HG03520 (cell line): ENCODE data around the gene KRT14.
"Not testable (repeated sequence)": the region's sequence is repeated elsewhere in the genome, so short reads cannot be mapped to it uniquely, and the experiment has no call there.

Experiments
- ATAC-seq: cut with Tn5 transposase; IDR thresholded peaks from one replicate; pipeline ENCODE4 v1.9.1; 2021; ENCODE audit warnings: mild to moderate bottlenecking, moderate library complexity; ENCODE audit not compliant: unreplicated experiment

KRT14 gene

GRCh38 chr17:41610061-41610517 lies 23.4 kb upstream of the KRT14 start:
- not testable (repeated sequence) for ATAC-seq

DNA sequence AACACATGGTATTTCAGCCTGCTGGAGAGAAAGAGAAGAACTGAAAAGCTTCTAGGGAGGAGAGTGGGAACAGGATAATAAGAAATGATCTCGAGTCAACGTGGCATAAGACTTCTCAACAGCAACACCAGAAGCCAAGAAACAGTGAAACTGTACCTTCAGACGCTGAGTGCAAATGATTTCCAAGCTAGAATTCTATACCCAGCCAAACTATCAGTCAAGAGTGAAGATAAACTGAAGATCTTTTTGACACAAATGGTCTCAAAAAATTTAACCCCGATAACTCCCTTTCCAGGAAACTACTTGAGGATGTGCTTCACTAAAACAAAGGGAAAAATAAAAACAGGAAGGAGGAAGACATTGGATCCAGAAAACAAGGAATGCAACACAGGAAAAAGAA lies 20.2 kb upstream of the KRT14 start:
- ATAC-seq, result not testable (repeated sequence)

- ATAC-seq, result no peak
These were observed 15.8 kb upstream of the KRT14 start for GRCh38 chr17:41602524-41602923.

DNA sequence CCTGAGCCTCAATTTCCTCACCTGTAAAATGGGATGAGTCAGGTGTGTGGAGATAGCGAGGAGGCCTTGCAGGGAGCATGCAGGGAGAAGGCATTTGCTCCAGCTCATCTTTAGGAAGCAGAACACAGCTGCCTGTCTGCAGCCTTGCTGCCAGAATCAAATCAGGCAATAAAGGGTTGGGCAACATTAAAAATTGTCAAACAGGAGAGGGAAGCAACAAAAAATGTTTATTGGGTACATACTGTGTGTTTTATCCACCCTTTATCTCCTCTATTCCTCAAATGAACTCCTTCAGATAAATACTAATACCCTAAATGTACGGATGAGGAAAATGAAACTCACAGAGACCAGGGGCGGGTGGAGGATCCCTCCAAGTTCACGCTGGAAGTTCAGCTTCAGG lies 13.6 kb upstream of the KRT14 start:
- no peak for ATAC-seq

- no peak for ATAC-seq
These were observed 13.0 kb upstream of the KRT14 start for GRCh38 chr17:41599680-41600079.

DNA sequence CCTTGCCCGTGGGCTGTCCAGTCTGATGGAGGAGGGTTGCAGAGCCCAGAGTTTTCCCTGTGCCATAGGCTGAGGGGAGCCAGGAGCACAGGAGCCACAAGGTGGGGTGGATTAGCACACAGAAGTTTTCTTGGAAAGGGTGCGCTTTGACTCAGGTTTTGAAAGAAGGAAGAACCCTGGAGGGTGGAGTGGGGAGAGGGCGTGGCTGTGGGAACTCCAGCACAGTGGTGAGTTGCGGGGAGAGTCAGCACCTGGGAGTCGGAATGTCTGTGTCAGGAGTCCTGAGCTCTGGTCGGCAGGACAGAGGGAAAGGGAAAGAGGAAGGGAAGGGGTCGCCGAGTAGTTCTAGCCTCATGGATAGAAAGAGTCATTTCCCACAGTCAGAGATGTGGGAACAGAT lies 8.9 kb upstream of the KRT14 start:
- no peak for ATAC-seq

- ATAC-seq, result no peak
These were observed 7.7 kb upstream of the KRT14 start for GRCh38 chr17:41594363-41594915.

- no peak for ATAC-seq
These were observed 6.7 kb upstream of the KRT14 start for GRCh38 chr17:41593306-41593981.

- ATAC-seq, result no peak
These were observed 6.1 kb upstream of the KRT14 start for GRCh38 chr17:41592601-41593305.

DNA sequence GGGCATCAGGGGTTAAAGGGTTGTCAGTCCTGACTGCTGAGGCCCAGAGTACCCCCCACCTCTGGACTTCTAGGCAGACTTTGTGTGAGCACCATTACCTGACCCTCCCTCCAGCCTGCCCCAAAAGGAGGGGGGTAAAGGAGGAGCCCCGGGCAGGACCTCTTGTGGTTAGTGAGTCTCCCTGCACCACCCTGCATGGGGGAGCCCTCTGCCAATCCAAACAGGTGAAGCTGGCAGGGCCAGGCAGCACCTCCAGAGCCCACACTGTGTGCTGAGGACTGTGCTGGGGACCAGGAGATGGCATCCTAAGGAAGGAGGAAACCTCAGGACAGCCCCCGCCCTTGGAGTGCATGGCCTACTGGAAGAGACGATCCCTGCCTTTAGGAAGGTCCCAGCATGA lies 2.6 kb upstream of the KRT14 start:
- ATAC-seq, result no peak

DNA sequence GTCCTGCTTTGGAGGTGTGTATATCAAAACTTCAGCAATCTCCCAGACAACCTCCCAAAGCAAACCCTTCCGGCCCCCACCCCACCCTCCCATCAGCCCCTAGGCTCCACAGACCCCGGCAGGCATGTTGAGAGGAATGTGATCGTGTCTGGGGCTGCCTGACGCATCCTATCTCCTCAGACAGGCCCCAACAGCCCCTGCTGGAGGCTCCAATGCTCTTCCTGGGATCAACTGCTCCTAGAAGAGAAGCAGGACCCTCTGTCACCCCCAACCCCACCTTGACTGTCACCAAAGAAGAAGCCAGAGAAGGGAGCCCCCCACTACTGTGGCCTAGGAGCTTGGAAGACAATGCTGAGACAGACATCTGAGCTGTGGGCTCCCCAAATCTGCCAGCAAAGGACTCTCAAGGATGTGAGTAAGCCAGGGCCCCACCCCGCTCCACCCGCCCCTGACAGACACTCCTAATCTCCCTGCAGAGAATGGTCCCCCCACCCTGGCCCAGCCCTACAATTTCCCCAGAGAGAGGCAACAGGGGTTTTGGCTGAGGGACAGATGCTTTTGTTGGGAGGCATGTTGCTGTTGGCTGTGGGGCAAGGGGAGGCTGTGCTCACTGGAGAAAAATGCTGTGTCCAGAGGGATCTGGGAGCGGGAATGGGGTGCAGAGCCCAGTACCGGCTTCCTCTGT lies 1.6 kb upstream of the KRT14 start:
- no peak for ATAC-seq

DNA sequence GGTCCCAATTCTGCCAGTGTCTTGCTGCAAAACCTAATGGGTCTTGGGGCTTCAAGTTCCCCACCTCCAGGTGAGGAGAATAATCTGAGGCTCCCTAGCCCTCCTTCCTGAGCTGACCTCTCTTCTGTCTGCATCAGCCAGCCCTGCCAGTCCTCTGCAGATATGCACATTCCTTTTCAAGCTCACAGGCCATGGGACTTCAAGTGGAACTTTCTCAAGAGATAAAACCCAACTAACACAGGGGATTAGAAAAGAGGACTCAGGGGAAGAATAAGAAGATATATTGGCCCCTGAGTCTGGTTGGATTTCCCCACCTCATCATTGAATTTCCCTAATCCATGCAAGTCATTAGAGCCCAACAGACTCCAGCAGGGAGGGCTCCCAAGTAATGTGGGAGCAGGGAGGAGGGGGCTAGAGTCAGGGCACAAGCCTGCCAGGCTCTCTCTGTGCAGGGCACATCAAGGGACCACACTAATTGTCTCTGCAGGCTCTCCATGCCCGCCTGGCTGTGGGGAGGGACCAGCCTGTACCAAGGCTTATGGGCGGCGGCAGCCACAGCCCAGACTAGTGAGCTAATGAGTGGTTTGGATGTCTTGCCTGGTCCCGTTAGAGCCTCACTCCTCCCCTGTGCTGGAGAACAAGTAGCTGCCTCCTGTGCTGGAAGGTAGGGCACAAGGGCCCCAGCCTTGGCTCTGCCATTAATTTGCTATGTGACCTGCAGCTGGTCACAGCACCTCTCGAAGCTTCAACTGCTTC lies 1.2 kb downstream of the KRT14 start:
- ATAC-seq, result no peak

- not testable (repeated sequence) for ATAC-seq
These were observed 2.3 kb downstream of the KRT14 start for GRCh38 chr17:41584331-41584927.

DNA sequence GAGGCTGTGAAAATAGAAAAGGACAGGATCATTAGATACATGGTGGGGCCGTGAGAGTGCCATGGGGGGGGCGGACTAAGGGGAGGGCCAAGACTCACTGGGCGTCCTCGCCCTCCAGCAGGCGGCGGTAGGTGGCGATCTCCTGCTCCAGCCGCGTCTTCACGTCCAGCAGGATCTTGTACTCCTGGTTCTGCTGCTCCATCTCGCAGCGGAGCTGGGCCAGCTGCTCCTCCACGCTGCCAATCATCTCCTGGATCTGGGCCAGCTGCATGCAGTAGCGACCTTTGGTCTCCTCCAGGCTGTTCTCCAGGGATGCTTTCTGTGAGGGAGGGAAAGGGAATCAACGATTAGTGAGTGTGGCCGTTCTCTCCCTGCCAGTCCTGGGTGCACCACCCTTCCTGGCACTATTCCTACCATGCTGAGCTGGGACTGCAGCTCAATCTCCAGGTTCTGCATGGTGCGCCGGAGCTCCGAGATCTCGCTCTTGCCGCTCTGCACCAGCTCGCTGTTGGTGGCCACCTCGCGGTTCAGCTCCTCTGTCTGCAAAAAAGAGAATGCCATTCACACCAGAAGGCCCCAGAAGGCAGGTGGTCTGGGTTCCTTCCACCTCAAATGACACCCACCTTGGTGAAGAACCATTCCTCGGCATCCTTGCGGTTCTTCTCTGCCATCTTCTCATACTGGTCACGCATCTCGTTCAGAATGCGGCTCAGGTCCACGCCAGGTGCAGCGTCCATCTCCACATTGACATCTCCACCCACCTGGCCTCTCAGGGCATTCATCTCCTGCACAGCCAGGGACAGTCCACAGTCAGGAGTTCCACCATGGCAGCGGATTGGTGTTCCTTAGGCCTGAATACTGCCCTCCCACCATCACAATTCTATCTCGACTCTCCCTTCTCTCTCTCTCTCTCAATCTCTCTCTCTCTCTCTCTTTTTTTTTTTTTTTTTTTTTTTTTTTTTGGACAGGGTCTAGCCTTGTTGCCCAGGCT lies 3.3 kb downstream of the KRT14 start:
- no peak for ATAC-seq

- ATAC-seq, result not testable (repeated sequence)
These were observed 4.4 kb downstream of the KRT14 start for GRCh38 chr17:41582061-41582968.

DNA sequence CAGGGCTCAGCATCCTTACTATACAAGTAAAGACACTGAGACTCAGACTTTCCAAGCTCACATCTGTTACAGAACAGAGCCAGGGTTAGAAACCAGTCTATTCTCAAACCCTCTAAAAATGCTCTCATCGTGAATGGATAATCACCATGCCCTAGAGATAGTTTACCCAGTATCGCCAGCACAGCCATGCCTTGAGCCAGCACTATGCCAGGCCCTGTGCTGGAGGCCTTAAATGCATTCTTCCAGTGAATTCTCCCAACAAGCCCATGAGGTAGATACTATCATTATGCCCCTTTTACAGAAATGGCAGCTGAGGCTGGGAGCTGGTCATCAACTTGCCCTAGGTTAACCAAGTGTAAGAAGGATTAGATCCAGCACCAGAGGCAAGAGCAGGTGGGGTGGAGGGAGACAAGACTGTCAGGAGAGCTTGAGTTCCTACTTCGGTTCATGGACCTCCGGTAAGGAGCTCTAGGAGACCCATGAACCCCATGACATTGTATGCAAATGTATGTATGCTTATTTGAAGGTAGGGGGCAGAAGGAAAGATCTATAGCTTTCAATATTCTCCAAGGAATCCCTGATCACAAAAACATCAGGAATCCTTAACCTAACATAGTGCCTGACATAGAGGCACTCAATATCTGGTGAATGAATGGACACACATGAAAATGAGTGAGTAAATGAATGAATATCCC lies 5.2 kb downstream of the KRT14 start:
- ATAC-seq, result no peak

DNA sequence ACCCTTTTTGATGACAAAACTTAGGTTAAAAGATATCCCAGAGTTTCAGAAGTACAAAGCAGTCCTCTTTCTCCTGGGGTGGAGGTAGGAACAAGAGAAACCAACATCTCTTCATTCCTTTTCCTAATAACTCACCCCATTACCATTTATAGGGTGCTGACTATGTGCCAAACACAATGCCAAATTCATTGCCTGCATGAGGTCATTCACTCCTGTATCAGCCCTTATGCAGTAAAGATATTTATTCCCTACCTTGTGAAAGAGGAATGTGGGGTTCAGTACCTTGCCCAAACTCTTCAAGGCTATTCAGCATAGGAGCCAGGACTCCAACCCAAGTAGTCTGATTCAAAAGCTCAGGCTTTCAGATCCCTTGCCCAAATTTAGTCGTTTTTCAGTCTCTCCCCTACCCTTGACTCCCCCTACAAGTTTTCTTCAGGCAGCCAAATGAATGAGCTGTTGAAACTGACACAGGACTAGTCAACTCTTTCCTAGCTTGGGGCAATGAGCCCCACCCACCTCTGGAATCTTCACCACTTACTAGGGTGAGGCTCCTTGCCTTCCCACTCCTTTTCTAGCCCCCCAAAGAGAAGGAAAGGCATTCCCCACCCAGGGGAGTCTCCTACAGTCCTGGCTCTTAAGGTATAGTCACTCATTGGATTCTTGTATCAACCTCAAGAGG lies 5.9 kb downstream of the KRT14 start:
- ATAC-seq, result no peak
